ENCODE data around the gene AEBP1. TPM values are rescaled to one million over a fixed set of nuclear protein-coding genes. Genes with fewer than 3 reads are reported as not detected.

AEBP1 gene
- total RNA-seq, 1 donor from 2014 or later: 5.4 TPM

GRCh38 chr7:44084701-44085100, 19.4 kb upstream of the AEBP1 start:
- DNase-seq (ENCODE audit: low read depth, low spot score): no peak

- DNase-seq (ENCODE audit: low read depth, low spot score): no peak
Measured at GRCh38 chr7:44085546-44085945, 18.6 kb upstream of the AEBP1 start.

GRCh38 chr7:44086627-44087026, 17.5 kb upstream of the AEBP1 start:
- DNase-seq (ENCODE audit: low read depth, low spot score): no peak

GRCh38 chr7:44087911-44088838, 16.0 kb upstream of the AEBP1 start:
- no peak for DNase-seq (ENCODE audit: low read depth, low spot score)

GRCh38 chr7:44093102-44093641, 11.0 kb upstream of the AEBP1 start:
- DNase-seq (ENCODE audit: low read depth, low spot score): no peak

GRCh38 chr7:44094365-44094764, 9.8 kb upstream of the AEBP1 start:
- no peak for DNase-seq (ENCODE audit: low read depth, low spot score)

GRCh38 chr7:44094883-44095592, 9.1 kb upstream of the AEBP1 start:
- no peak for DNase-seq (ENCODE audit: low read depth, low spot score)

GRCh38 chr7:44095781-44096180, 8.4 kb upstream of the AEBP1 start:
- DNase-seq (ENCODE audit: low read depth, low spot score): no peak

GRCh38 chr7:44096326-44096881, 7.7 kb upstream of the AEBP1 start:
- no peak for DNase-seq (ENCODE audit: low read depth, low spot score)

- no peak for DNase-seq (ENCODE audit: low read depth, low spot score)
Measured at GRCh38 chr7:44097064-44097932, 6.8 kb upstream of the AEBP1 start.

GRCh38 chr7:44098092-44099068, 5.8 kb upstream of the AEBP1 start:
- no peak for DNase-seq (ENCODE audit: low read depth, low spot score)

GRCh38 chr7:44099669-44100068, 4.5 kb upstream of the AEBP1 start:
- DNase-seq (ENCODE audit: low read depth, low spot score): no peak

GRCh38 chr7:44100458-44101302, 3.5 kb upstream of the AEBP1 start:
- DNase-seq (ENCODE audit: low read depth, low spot score): no peak

- no peak for DNase-seq (ENCODE audit: low read depth, low spot score)
Measured at GRCh38 chr7:44101303-44101965, 2.7 kb upstream of the AEBP1 start.

GRCh38 chr7:44101966-44102845, 1.9 kb upstream of the AEBP1 start:
- DNase-seq (ENCODE audit: low read depth, low spot score): no peak

GRCh38 chr7:44102846-44103565, 1.1 kb upstream of the AEBP1 start:
- DNase-seq (ENCODE audit: low read depth, low spot score): no peak

GRCh38 chr7:44103566-44103922, 601 bp upstream of the AEBP1 start:
- no peak for DNase-seq (ENCODE audit: low read depth, low spot score)

Data from pulmonary artery endothelial cell (primary cell).